NCI-H510A (cell line): ENCODE measurements around the gene ADH1C.

ENCODE experiments used
- DNase-seq: peaks from one replicate; lab custom pipeline; 2025; lab: John Stamatoyannopoulos, UW

The ADH1C gene

DNA sequence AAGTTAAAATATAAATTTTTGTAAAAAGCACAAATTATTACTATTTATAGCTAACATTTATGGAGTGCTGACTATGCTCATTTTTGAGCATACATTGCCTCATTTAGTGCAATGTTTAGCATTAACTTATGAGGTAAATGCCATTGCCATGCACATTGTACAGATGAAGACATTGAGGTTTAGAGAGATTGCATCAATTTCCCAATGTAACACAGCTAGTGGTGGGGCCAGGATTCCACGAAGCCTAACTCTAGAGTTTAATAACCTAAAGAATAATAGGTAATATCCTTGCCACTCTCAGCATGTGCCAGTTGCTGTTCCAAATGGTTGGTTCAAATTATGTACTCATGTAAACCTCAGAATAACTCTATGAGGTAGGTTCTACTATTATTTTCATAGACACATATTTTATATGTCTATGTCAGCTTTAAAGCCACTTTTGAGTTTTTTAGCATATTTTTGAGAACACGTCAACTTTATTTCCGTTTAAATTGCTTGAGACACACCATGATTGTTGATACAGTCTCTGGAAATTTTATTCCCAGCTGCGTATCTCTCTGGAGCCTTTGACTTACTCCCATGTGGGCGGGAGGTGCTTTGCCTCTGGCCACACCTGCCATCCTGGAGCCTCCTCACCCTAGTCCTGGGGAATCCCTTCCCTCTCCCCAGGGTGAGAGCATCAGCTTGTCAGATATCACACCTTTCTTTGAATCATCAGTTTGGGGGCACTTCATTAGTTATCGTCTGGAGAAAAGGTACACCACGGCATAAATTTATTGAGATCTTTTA lies 51.0 kb downstream of the ADH1C start:
- DNase-seq = no peak

DNA sequence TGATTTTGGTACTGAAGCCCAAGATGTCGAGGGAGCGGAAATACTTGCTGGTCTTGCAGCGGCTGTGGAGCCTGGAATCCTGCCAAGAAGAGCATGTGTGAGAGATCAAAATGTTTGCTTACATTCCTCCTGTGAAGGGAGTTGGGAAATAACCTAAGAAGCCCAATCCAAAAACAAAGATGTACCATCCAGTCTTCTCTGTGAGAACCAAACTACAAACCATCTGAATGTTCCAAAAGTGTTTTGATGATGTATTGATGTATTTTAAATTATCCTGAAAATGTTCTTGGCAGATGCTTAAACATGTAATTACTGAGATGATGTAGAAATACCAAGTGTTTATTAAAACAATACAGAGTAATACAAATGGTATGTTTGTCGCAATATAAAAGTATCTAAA lies 51.6 kb downstream of the ADH1C start:
- DNase-seq = peak; percentile 5

DNA sequence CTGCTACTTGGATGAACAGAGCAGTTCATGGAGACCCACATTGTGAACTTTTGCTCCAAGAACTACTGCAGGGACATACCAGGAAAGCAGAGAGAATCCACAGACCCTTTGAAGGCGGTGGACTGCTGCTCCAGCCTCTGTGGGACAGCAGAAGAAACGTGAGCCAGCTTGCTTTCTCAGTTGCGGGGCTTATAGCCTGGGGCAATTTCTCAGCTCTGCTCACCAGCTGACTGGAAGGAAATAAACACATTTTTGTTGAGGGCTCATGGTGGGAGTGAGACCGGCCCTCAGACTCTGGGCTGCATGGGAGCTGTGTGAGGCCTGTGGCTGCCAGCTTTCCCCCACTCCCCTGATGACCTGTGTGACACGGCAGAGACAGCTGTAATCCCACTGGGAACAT lies 59.2 kb downstream of the ADH1C start:
- DNase-seq = no peak

DNA sequence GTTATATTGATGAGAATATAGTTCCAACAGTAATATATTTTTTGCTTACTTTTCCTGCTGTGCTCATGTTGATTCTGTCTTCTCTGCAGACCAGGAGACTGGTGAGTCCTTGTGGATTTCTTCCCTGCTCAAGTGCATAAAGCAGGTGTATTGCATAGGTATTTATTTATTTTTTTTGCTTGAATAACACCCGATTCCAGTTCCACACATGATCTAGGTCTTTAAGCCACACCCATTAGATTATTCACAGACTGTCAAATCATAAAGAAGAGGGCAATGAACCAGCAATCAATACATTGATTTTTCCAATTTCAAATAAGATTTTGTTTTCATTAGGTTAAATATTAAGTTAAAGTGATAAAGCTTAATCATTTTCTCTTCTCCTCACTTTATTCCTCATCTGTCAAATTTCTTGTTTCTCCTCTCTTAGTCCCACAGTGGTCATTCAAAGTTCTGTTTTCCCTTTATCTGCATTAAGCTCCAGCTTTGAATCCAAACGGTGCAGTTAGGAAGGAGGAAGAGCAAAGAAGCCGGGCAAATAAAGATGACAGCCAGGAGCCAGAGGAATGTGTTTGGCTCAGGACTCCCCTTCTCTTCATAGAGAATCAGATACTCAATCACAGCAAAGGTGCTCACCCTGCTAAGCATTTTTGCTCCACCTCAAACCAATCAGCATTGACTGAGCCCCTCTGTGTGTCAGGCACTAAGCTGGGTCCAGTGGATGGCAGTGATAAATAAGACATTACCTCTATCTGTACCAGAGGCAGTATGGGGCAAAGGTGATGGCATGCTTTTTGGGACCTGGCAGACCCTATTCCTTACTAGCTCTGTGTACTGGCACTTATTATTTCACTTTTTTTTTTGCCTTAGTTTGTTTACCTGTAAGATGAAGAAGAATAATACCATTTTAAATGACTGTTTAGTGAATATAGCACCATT lies 61.4 kb downstream of the ADH1C start, which contains the start of gene ADH1A:
TSS of gene ADH1A (minus strand) at position 138 of the 939 bp plus-strand sequence. CDS start at position 67, 71 bp downstream.
- no peak for DNase-seq
